Calu3 (cell line): Measurements from ENCODE around the gene LZTS3. TPM values are rescaled to one million over a fixed set of nuclear protein-coding genes. Genes with fewer than 3 reads are reported as not detected.

ENCODE experiments used
- BruUV-seq: library from RNA; stranded (reverse); fragments of 400-500 nt; replicated peaks from 2 replicates; lab custom pipeline; 2021; lab: Mats Ljungman, UMichigan
- CTCF ChIA-PET: fragments of 300-600 bp; sonication (Branson Sonifier 250); formaldehyde crosslinking; loops from one replicate; lab custom pipeline; 2022; ENCODE audit warnings: antibody characterized with exemption; lab: Charles Lee
- DNase-seq: peaks from one replicate; pipeline ENCODE4 v3.0.0; 2022
- H3K27ac Mint-ChIP-seq: one replicate; pipeline ENCODE4 v1.8.0; 2022; ENCODE audit warnings: mixed read lengths; ENCODE audit not compliant: unreplicated experiment
- H3K27me3 Mint-ChIP-seq: one replicate; pipeline ENCODE4 v1.8.0; 2022; ENCODE audit warnings: mixed read lengths; ENCODE audit not compliant: unreplicated experiment
- H3K36me3 Mint-ChIP-seq: one replicate; pipeline ENCODE4 v1.8.0; 2022; ENCODE audit warnings: mild to moderate bottlenecking, moderate library complexity, mixed read lengths; ENCODE audit not compliant: insufficient read depth, unreplicated experiment
- H3K4me1 Mint-ChIP-seq: one replicate; pipeline ENCODE4 v1.8.0; 2022; ENCODE audit warnings: mild to moderate bottlenecking, low read depth, mixed read lengths; ENCODE audit not compliant: unreplicated experiment
- H3K4me3 Mint-ChIP-seq: one replicate; pipeline ENCODE4 v1.8.0; 2022; ENCODE audit warnings: mild to moderate bottlenecking, low read depth, moderate library complexity, mixed read lengths; ENCODE audit not compliant: unreplicated experiment
- H3K9me3 Mint-ChIP-seq: one replicate; pipeline ENCODE4 v1.8.0; 2022; ENCODE audit warnings: low read depth, mixed read lengths; ENCODE audit not compliant: unreplicated experiment
- CTCF ChIP-seq: fragments of 200-600 bp; IDR thresholded peaks from one replicate; pipeline ENCODE4 v1.8.0; 2022; ENCODE audit warnings: antibody characterized with exemption; ENCODE audit not compliant: unreplicated experiment
- intact Hi-C: fragments of 100-400 bp; cut with micrococcal nuclease; formaldehyde crosslinking; loops from one replicate; pipeline ENCODE4 v1.10.0; 2022; ENCODE audit not compliant: unreplicated experiment
- total RNA-seq: library from RNA; stranded (reverse); gene quantifications from 2 replicates; pipeline ENCODE4 v1.2.3, GENCODE V29; 2022

Gene LZTS3
- total RNA-seq, 1 experiment from 2014 or later, result 10.4 TPM

- Mint-ChIP-seq H3K4me3 (peak overlapping the region; percentile 97), H3K9me3 (no peaks in the 10 kb centered on the region), H3K27ac (peak overlapping the region; percentile 96), H3K4me1 (no peaks in the 10 kb centered on the region), H3K27me3 (no peaks in the 10 kb centered on the region), H3K36me3 (peaks cover 36% of the 10 kb centered on the region)
- TSS peak; percentile 76 for BruUV-seq
- no peak for DNase-seq
- TF ChIP-seq CTCF, result no peak
- CTCF ChIA-PET, result interaction anchor here (0.6 kb wide), 1 partner anchor 11 kb away, joined by 4 read pairs; no protein-coding TSS in a partner anchor
- intact Hi-C loops, result no loop called here
These were observed 35.5 kb upstream of the LZTS3 start for GRCh38 chr20:3208786-3209256.

GRCh38 chr20:3204124-3204794, 30.9 kb upstream of the LZTS3 start, which contains the start of gene DDRGK1:
Gene DDRGK1, minus strand, starts transcription at chr20:3204682. Its CDS starts 55 bp downstream, at chr20:3204627.
- BruUV-seq, result no TSS peak
- Mint-ChIP-seq H3K4me1 (no peaks in the 10 kb centered on the region), H3K4me3 (peak within 1 kb of the TSS; percentile 94), H3K36me3 (peaks cover 46% of the 10 kb centered on the region), H3K9me3 (no peaks in the 10 kb centered on the region), H3K27me3 (no peaks in the 10 kb centered on the region), H3K27ac (peak within 1 kb of the TSS; percentile 87)
- TF ChIP-seq CTCF, result no peak
- DNase-seq, result peak; percentile 85
- CTCF ChIA-PET, result no interaction called here
- intact Hi-C loops, result no loop called here

- Mint-ChIP-seq H3K4me3 (peak overlapping the region; percentile 94), H3K27ac (peak overlapping the region; percentile 87), H3K27me3 (no peaks in the 10 kb centered on the region), H3K36me3 (peaks cover 44% of the 10 kb centered on the region), H3K9me3 (no peaks in the 10 kb centered on the region), H3K4me1 (no peaks in the 10 kb centered on the region)
- CTCF ChIA-PET, result interaction anchor here (0.6 kb wide), 1 partner anchor 65 kb away, joined by 5 read pairs; no protein-coding TSS in a partner anchor
- no TSS peak for BruUV-seq
- DNase-seq, result peak; percentile 15
- TF ChIP-seq CTCF, result no peak
- intact Hi-C loops, result no loop called here
These were observed 30.2 kb upstream of the LZTS3 start for GRCh38 chr20:3203315-3204123.

- no peak for TF ChIP-seq CTCF
- Mint-ChIP-seq H3K27me3 (no peaks in the 10 kb centered on the region), H3K4me3 (peak overlapping the region; percentile 94), H3K36me3 (peaks cover 45% of the 10 kb centered on the region), H3K9me3 (no peaks in the 10 kb centered on the region), H3K27ac (peak overlapping the region; percentile 87), H3K4me1 (no peaks in the 10 kb centered on the region)
- intact Hi-C loops, result no loop called here
- no peak for DNase-seq
- no TSS peak for BruUV-seq
- CTCF ChIA-PET, result interaction anchor here (0.6 kb wide), 1 partner anchor 65 kb away, joined by 5 read pairs; no protein-coding TSS in a partner anchor
These were observed 29.6 kb upstream of the LZTS3 start for GRCh38 chr20:3202965-3203314.
